Activated CD8-positive, alpha-beta T cell treated with anti-CD3 and anti-CD28 coated beads, Interleukin-2, amount 10 ng/mL, durations not matched to agents 7 days and 5 days (primary cell): ENCODE data around the gene YOD1. TPM values are rescaled to one million over a fixed set of nuclear protein-coding genes. Genes with fewer than 3 reads are reported as not detected.

Experiments
- ATAC-seq: fragments of 150-1000 bp; cut with Tn5 transposase; one replicate; pipeline ENCODE4 v1.10.0; 2021; ENCODE audit warnings: moderate library complexity
- CTCF ChIA-PET: fragments of 350-600 bp; sonication (Branson Sonifier 250); formaldehyde crosslinking; loops from one replicate; lab custom pipeline; 2021; ENCODE audit warnings: antibody characterized with exemption; lab: Charles Lee
- POLR2A ChIA-PET: fragments of 350-600 bp; sonication (Branson Sonifier 250); formaldehyde crosslinking; loops from one replicate; lab custom pipeline; 2021; ENCODE audit warnings: antibody characterized with exemption; lab: Charles Lee
- DNase-seq: peaks from one replicate; pipeline ENCODE4 v3.0.0-alpha.2; 2020
- H3K27ac Mint-ChIP-seq: one replicate; pipeline ENCODE4 v1.8.0; 2021; ENCODE audit warnings: mild to moderate bottlenecking, mixed read lengths
- H3K27me3 Mint-ChIP-seq: one replicate; pipeline ENCODE4 v1.8.0; 2021; ENCODE audit warnings: low read depth, mixed read lengths
- H3K36me3 Mint-ChIP-seq: one replicate; pipeline ENCODE4 v1.8.0; 2021; ENCODE audit warnings: low read depth, mixed read lengths
- H3K4me1 Mint-ChIP-seq: one replicate; pipeline ENCODE4 v1.8.0; 2021; ENCODE audit warnings: low read depth, mixed read lengths
- H3K4me3 Mint-ChIP-seq: one replicate; pipeline ENCODE4 v1.8.0; 2021; ENCODE audit warnings: mild to moderate bottlenecking, mixed read lengths
- H3K9me3 Mint-ChIP-seq: one replicate; pipeline ENCODE4 v1.8.0; 2022; ENCODE audit warnings: mixed read lengths; ENCODE audit not compliant: insufficient read depth
- total RNA-seq, 2 experiments: library from RNA; stranded (reverse); gene quantifications; one replicate each; pipeline ENCODE4 v1.2.3, GENCODE V29; 2021

YOD1 gene
- total RNA-seq, 2 experiments from 2014 or later, result 7.7 to 8.7 TPM

- ChIA-PET POLR2A (interaction anchor here (0.5 kb wide), 1 partner anchor 14 kb away, joined by 3 read pairs; no protein-coding TSS in a partner anchor), CTCF (interaction anchor here (2.3 kb wide), 1 partner anchor 13 kb away, joined by 14 read pairs; no protein-coding TSS in a partner anchor)
- Mint-ChIP-seq H3K36me3 (no peaks in the 10 kb centered on the region), H3K9me3 (no peaks in the 10 kb centered on the region), H3K4me1 (no peaks in the 10 kb centered on the region), H3K27me3 (peaks cover 25% of the 10 kb centered on the region), H3K27ac (no peak overlapping the region), H3K4me3 (no peak overlapping the region)
- ATAC-seq (no peak), DNase-seq (no peak)
Observed at GRCh38 chr1:207017615-207018559, 33.1 kb downstream of the YOD1 start.

- no peak overlapping the region for H3K4me3 Mint-ChIP-seq
- H3K4me1 Mint-ChIP-seq, result no peaks in the 10 kb centered on the region
- no peaks in the 10 kb centered on the region for H3K36me3 Mint-ChIP-seq
- ChIA-PET POLR2A (no interaction called here), CTCF (no interaction called here)
- H3K27me3 Mint-ChIP-seq, result peaks cover 31% of the 10 kb centered on the region
- ATAC-seq (no peak), DNase-seq (no peak)
- H3K9me3 Mint-ChIP-seq, result no peaks in the 10 kb centered on the region
- no peak overlapping the region for H3K27ac Mint-ChIP-seq
Observed at GRCh38 chr1:207015791-207016190, 35.2 kb downstream of the YOD1 start.

- H3K9me3 Mint-ChIP-seq, result no peaks in the 10 kb centered on the region
- ChIA-PET POLR2A (no interaction called here), CTCF (interaction anchor here (0.8 to 2.8 kb wide), 5 partner anchors 10 to 782 kb away, joined by 3 to 11 read pairs (median 4); no protein-coding TSS in a partner anchor)
- peaks cover 35% of the 10 kb centered on the region for H3K27me3 Mint-ChIP-seq
- ATAC-seq (no peak), DNase-seq (no peak)
- H3K27ac Mint-ChIP-seq, result no peak overlapping the region
- no peak overlapping the region for H3K4me3 Mint-ChIP-seq
- no peaks in the 10 kb centered on the region for H3K36me3 Mint-ChIP-seq
- no peaks in the 10 kb centered on the region for H3K4me1 Mint-ChIP-seq
Observed at GRCh38 chr1:207014728-207015127, 36.3 kb downstream of the YOD1 start.

GRCh38 chr1:207013321-207014085 is 37.5 kb downstream of the YOD1 start:
- Mint-ChIP-seq H3K4me1 (no peaks in the 10 kb centered on the region), H3K27me3 (peaks cover 38% of the 10 kb centered on the region), H3K27ac (no peak overlapping the region), H3K4me3 (no peak overlapping the region), H3K36me3 (no peaks in the 10 kb centered on the region), H3K9me3 (no peaks in the 10 kb centered on the region)
- ATAC-seq, result no peak
- no peak for DNase-seq
- CTCF ChIA-PET, result interaction anchor here (0.7 to 2.8 kb wide), 4 partner anchors 9 to 36 kb away, joined by 3 to 11 read pairs (median 4); no protein-coding TSS in a partner anchor
- POLR2A ChIA-PET, result interaction anchor here (0.5 kb wide), 1 partner anchor 27 kb away, joined by 3 read pairs; no protein-coding TSS in a partner anchor

GRCh38 chr1:207010726-207011125 is 40.3 kb downstream of the YOD1 start:
- Mint-ChIP-seq H3K27ac (no peak overlapping the region), H3K4me1 (no peaks in the 10 kb centered on the region), H3K27me3 (peaks cover 45% of the 10 kb centered on the region), H3K9me3 (no peaks in the 10 kb centered on the region), H3K36me3 (no peaks in the 10 kb centered on the region), H3K4me3 (no peak overlapping the region)
- no peak for ATAC-seq
- POLR2A ChIA-PET, result no interaction called here
- CTCF ChIA-PET, result interaction anchor here (1.1 to 1.2 kb wide), 3 partner anchors 10 to 23 kb away, joined by 3 to 4 read pairs (median 3); no protein-coding TSS in a partner anchor
- DNase-seq, result no peak

- CTCF ChIA-PET, result interaction anchor here (1.1 kb wide), 1 partner anchor 21 kb away, joined by 3 read pairs; no protein-coding TSS in a partner anchor
- H3K4me3 Mint-ChIP-seq, result no peak overlapping the region
- no peaks in the 10 kb centered on the region for H3K4me1 Mint-ChIP-seq
- no peaks in the 10 kb centered on the region for H3K36me3 Mint-ChIP-seq
- POLR2A ChIA-PET, result no interaction called here
- ATAC-seq, result no peak
- peaks cover 47% of the 10 kb centered on the region for H3K27me3 Mint-ChIP-seq
- H3K27ac Mint-ChIP-seq, result no peak overlapping the region
- DNase-seq, result no peak
- no peaks in the 10 kb centered on the region for H3K9me3 Mint-ChIP-seq
Observed at GRCh38 chr1:207009945-207010344, 41.1 kb downstream of the YOD1 start.

GRCh38 chr1:207009182-207009850 is 41.7 kb downstream of the YOD1 start:
- no peaks in the 10 kb centered on the region for H3K9me3 Mint-ChIP-seq
- no peaks in the 10 kb centered on the region for H3K4me1 Mint-ChIP-seq
- ChIA-PET CTCF (no interaction called here), POLR2A (no interaction called here)
- ATAC-seq (no peak), DNase-seq (no peak)
- H3K36me3 Mint-ChIP-seq, result no peaks in the 10 kb centered on the region
- no peak overlapping the region for H3K27ac Mint-ChIP-seq
- no peak overlapping the region for H3K4me3 Mint-ChIP-seq
- H3K27me3 Mint-ChIP-seq, result peaks cover 42% of the 10 kb centered on the region

- ATAC-seq, result no peak
- H3K36me3 Mint-ChIP-seq, result no peaks in the 10 kb centered on the region
- H3K27ac Mint-ChIP-seq, result no peak overlapping the region
- DNase-seq, result no peak
- H3K4me1 Mint-ChIP-seq, result no peaks in the 10 kb centered on the region
- CTCF ChIA-PET, result interaction anchor here (0.8 kb wide), 1 partner anchor 74 kb away, joined by 3 read pairs; no protein-coding TSS in a partner anchor
- H3K9me3 Mint-ChIP-seq, result no peaks in the 10 kb centered on the region
- H3K4me3 Mint-ChIP-seq, result no peak overlapping the region
- POLR2A ChIA-PET, result no interaction called here
- peaks cover 29% of the 10 kb centered on the region for H3K27me3 Mint-ChIP-seq
Observed at GRCh38 chr1:207007352-207008033, 43.5 kb downstream of the YOD1 start.

- CTCF ChIA-PET, result interaction anchor here (0.8 to 4.8 kb wide), 4 partner anchors 18 to 613 kb away, joined by 3 to 33 read pairs (median 10); no protein-coding TSS in a partner anchor
Observed at GRCh38 chr1:207006914-207007313, 44.1 kb downstream of the YOD1 start.

GRCh38 chr1:207006083-207006482 is 44.9 kb downstream of the YOD1 start:
- H3K4me1 Mint-ChIP-seq, result no peaks in the 10 kb centered on the region
- H3K27me3 Mint-ChIP-seq, result peaks cover 36% of the 10 kb centered on the region
- no peaks in the 10 kb centered on the region for H3K36me3 Mint-ChIP-seq
- no peak overlapping the region for H3K4me3 Mint-ChIP-seq
- no peak overlapping the region for H3K27ac Mint-ChIP-seq
- POLR2A ChIA-PET, result no interaction called here
- CTCF ChIA-PET, result interaction anchor here (0.7 to 4.8 kb wide), 20 partner anchors 8 to 614 kb away, joined by 3 to 33 read pairs (median 4); partner anchors contain the start of gene C1orf116
- no peak for ATAC-seq
- H3K9me3 Mint-ChIP-seq, result no peaks in the 10 kb centered on the region
- no peak for DNase-seq

More at GRCh38 chr1:207006914-207007313, 44.1 kb downstream of the YOD1 start:
- no peaks in the 10 kb centered on the region for H3K36me3 Mint-ChIP-seq
- no peak for DNase-seq
- no peak overlapping the region for H3K27ac Mint-ChIP-seq
- H3K4me1 Mint-ChIP-seq, result no peaks in the 10 kb centered on the region
- POLR2A ChIA-PET, result no interaction called here
- no peaks in the 10 kb centered on the region for H3K9me3 Mint-ChIP-seq
- H3K27me3 Mint-ChIP-seq, result peaks cover 31% of the 10 kb centered on the region
- no peak overlapping the region for H3K4me3 Mint-ChIP-seq
- ATAC-seq, result no peak
